Activated CD4-positive, alpha-beta T cell treated with anti-CD3 and anti-CD28 coated beads for 4 hours (primary cell): Measurements from ENCODE around the gene PGS1.

Source experiments
- DNase-seq, 2 donors: peaks; one replicate each; pipeline ENCODE4 v3.0.0-alpha.2; 2020

PGS1 gene

GRCh38 chr17:78347453-78347852 lies 31.0 kb upstream of the PGS1 start:
- DNase-seq, result no peak

- DNase-seq, result no peak
Observed at GRCh38 chr17:78348055-78348770, 30.2 kb upstream of the PGS1 start.

- DNase-seq, result no peak
Observed at GRCh38 chr17:78349891-78350642, 28.4 kb upstream of the PGS1 start.

GRCh38 chr17:78351449-78352006 lies 26.9 kb upstream of the PGS1 start:
- no peak for DNase-seq

GRCh38 chr17:78353834-78354233 lies 24.6 kb upstream of the PGS1 start:
- DNase-seq, result no peak

GRCh38 chr17:78355045-78355641 lies 23.3 kb upstream of the PGS1 start:
- peak in 1 of 2 donors; percentile 31 for DNase-seq

GRCh38 chr17:78355701-78356100 lies 22.7 kb upstream of the PGS1 start:
- DNase-seq, result peak in 1 of 2 donors; percentile 17

GRCh38 chr17:78356101-78356713 lies 22.2 kb upstream of the PGS1 start:
- peak; percentile 90 to 91 for DNase-seq

- peak in 1 of 2 donors; percentile 24 for DNase-seq
Observed at GRCh38 chr17:78357177-78357586, 21.3 kb upstream of the PGS1 start.

GRCh38 chr17:78357672-78358537 lies 20.5 kb upstream of the PGS1 start:
- DNase-seq, result peak in 1 of 2 donors; percentile 22

- DNase-seq, result peak in 1 of 2 donors; percentile 17
Observed at GRCh38 chr17:78358538-78359320, 19.7 kb upstream of the PGS1 start.

GRCh38 chr17:78359321-78359996 lies 19.0 kb upstream of the PGS1 start:
- DNase-seq, result peak; percentile 44 to 51

GRCh38 chr17:78359997-78360370 lies 18.5 kb upstream of the PGS1 start, which contains the start of gene SOCS3:
TSS of gene SOCS3 (minus strand) at chr17:78360077. CDS start at chr17:78359095, 982 bp downstream.
- DNase-seq, result peak; percentile 97

GRCh38 chr17:78360371-78361224 lies 17.9 kb upstream of the PGS1 start:
- DNase-seq, result peak; percentile 88 to 94

GRCh38 chr17:78361225-78361701 lies 17.2 kb upstream of the PGS1 start:
- DNase-seq, result no peak

- no peak for DNase-seq
Observed at GRCh38 chr17:78362232-78362631, 16.2 kb upstream of the PGS1 start.

GRCh38 chr17:78362671-78363070 lies 15.8 kb upstream of the PGS1 start:
- no peak for DNase-seq

- DNase-seq, result no peak
Observed at GRCh38 chr17:78364436-78365281, 13.8 kb upstream of the PGS1 start.
